ENCODE measurements around the gene CFAP126. TPM values are rescaled to one million over a fixed set of nuclear protein-coding genes. Genes with fewer than 3 reads are reported as not detected.

Gene CFAP126
- total RNA-seq, 1 donor from 2014 or later: not detected

Other genes starting within 250 kb of the CFAP126 start
- 43.1 TPM for gene PFDN2, start 249.8 kb downstream of the CFAP126 start, total RNA-seq
- gene NIT1, start 249.8 kb downstream of the CFAP126 start, total RNA-seq: 31.3 TPM
- gene DEDD, start 235.2 kb downstream of the CFAP126 start, total RNA-seq: 28.3 TPM
- 73.6 TPM for gene UFC1, start 213.9 kb downstream of the CFAP126 start, total RNA-seq
- 17.4 TPM for gene USP21, start 208.4 kb downstream of the CFAP126 start, total RNA-seq
- 12.9 TPM for gene PPOX, start 201.4 kb downstream of the CFAP126 start, total RNA-seq
- gene B4GALT3, start 190.4 kb downstream of the CFAP126 start, total RNA-seq: 22.2 TPM
- 24.0 TPM for gene ADAMTS4, start 168.8 kb downstream of the CFAP126 start, total RNA-seq
- gene NDUFS2, start 165.5 kb downstream of the CFAP126 start, total RNA-seq: 253 TPM
- 11.4 TPM for gene FCER1G, start 152.6 kb downstream of the CFAP126 start, total RNA-seq
- gene APOA2, start 144.2 kb downstream of the CFAP126 start, total RNA-seq: not detected
- 34.1 TPM for gene TOMM40L, start 141.8 kb downstream of the CFAP126 start, total RNA-seq
- not detected for gene NR1I3, start 129.7 kb downstream of the CFAP126 start, total RNA-seq
- 0.38 TPM for gene PCP4L1, start 109.1 kb downstream of the CFAP126 start, total RNA-seq
- gene MPZ, start 57.9 kb downstream of the CFAP126 start, total RNA-seq: 1.5 TPM
- 306 TPM for gene SDHC, start 53.5 kb downstream of the CFAP126 start, total RNA-seq
- gene FCGR2A, start 137.6 kb upstream of the CFAP126 start, total RNA-seq: 19.2 TPM
- 1.9 TPM for gene HSPA6, start 156.7 kb upstream of the CFAP126 start, total RNA-seq
- 14.7 TPM for gene FCGR3A, start 181.9 kb upstream of the CFAP126 start, total RNA-seq

Data from cardiac septum (tissue), 1 donor.